ENCODE measurements around the gene ARL9.

The ARL9 gene

DNA sequence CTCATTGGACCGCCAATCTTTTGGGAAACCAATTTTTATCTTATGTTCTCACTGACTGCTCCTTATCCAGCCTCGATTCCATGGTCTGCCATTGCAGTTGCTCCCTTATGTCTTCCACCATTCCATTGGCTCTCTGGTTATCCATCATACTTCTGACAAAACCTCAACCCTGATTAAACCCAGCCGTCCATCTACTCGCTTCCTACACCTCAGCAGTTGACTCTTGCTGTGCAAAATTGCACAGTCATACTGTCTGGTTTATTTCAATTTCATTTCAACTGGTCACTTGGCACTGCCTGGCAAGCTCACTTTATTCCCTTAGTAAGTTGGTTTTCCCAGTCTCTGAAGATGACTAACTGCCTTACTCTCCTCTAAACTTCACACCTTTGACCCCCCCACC, 26.2 kb downstream of the ARL9 start:
- no peak for DNase-seq

DNA sequence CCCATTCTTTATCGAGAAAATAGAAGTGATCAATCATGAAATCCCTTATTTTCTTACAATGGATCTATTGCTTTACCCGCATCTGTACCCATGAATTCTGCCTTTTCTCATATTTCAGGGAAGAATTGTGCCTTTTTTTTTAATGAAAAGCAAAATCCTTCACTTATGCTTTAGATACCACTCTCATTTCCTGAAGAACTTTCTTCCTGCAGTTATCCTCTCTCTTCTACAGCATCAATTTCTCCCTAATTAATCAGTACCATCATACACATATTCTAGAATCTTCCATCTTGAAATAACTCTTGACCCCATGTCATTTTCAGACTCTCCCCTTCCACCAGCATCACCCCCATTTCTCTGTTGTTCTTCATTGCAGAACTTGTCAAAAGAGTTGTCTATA, 26.6 kb downstream of the ARL9 start:
- DNase-seq = no peak

DNA sequence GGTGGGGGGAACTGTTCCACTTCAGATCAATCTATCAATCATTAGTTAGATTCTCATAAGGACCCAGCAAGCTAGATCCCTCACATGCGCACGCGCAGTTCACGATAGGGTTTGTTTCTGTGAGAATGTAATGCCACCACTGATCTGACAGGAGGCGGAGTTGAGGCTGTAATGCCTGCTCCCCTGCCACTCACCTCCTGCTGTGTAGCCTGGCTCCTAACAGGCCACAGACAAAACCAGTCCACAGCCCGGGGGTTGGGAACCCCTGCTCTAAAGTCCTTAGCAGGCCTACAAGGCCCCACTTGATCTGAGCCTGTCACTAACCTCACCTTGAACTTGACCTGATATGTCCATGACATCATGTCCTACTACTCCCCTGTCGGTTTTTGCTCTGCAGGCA, 30.3 kb downstream of the ARL9 start:
- DNase-seq = no peak

DNA sequence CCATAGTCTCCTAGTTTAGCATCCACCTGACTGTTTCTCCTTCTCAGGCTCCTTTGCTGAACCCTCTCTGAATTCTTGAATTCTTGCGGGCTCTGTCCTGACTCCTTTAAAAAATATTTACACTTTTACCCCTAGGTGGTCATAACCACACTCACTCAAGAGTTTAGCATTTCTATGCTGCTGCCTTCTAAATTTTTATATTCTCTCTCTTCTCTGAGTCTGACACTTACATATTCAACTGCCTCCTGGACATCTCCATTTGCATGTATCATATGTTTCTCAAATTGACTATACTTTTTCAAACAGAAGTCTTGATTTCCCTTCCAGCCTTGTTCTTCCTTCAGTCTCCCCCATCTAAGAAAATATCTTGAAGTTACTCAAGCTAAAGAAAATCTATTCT, 31.6 kb downstream of the ARL9 start:
- DNase-seq = no peak

DNA sequence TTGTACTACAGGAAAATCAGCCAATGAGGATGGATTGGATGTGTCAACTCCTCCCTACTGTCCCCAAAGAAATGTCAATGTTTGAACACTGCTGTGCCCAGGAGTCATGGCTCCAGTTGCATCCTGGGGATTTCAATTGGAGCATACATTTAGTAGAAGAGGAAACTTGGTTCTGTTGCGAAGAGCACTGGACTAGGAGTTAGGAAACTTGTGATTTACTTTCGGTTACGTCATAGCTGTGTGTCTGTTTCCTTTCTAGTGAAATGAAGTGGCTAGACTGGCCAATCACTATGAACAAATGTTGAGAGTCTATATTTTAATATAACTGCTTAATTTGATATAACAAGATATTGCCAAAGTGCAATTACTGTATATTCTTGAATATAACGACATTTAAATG, 35.2 kb downstream of the ARL9 start:
- no peak for DNase-seq

DNA sequence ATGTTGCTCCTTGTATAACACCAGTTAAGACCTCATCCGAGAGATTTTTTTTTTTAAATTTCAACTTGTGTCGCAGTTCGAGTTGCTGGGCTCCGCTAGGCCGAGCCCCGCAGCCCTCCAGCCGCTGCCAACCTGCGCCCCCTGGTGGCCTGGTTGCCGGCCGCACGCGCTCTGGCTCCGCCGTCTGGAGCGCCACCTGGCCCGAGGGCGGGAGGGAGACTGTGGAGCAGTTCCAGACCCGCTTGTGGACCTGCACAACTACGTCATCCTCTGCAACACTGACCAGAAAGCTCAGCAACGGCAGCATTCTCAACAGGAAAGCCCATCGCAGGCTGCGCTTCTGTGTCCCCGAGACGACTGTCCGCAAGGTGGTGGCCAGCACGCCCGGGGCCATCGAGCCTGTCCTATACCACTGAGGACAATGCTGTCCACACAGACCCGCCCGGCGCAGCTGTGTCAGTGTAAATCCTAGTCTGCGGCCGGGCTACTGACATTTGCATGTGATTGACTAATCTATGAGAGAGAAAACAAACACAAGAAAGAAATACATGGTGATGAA, 39.1 kb downstream of the ARL9 start:
- peak; percentile 85 for DNase-seq

DNA sequence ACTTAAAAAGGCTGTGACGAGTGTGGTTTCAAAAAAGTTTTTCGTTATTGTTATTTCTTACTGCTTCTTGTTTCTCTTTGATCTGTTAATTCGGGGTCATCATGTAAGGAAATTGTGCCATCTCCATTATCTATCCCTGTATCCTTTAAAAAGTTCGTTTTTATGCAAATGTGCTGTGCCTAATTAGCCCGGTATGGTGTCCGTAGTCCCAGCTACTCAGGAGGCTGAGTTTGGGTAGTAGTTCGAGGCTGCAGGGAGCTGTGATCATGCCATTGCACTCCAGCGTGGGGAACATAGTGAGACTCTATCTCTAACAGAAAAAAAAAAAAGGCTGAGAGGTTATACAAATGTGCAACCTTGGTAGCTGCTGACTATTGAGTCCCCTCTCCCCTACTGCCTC, 45.1 kb downstream of the ARL9 start:
- no peak for DNase-seq

DNA sequence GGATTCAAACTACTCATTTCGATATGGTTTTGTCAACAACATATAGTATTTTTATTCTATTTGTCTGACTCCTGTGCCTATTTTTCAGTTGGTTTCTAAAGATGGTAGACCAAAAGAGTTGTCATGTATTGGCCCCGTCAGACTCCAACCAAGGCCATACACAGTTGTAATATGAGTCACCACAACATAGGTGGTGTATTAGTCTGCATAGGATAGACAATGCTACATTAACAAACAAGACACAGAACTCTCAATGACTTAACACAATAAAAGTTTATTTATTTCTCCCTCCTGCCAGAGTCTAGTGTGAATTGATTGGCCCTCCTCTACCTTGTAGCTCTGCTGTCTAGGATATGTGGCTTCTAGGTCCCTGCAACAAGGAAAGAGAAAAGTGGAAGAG, 45.9 kb downstream of the ARL9 start:
- DNase-seq = no peak

DNA sequence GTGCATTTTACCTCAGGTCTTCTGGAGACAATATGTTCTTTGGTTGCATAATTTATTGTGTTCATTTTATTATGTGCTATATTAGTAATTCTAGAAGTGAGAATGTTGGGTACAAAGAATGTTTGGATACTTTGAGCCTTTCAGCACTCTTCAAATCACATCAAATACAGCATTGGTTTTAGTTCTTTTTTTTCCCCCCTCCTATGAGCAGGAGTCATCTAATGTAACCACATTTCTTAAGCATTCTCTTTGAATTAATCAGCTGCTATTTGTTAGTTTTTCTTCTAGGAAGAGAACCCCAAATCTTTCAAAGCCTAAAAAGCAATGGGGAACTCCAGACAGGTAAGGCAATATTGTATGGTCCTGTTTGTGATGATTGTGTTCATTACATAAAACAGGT, 46.7 kb downstream of the ARL9 start:
- no peak for DNase-seq

DNA sequence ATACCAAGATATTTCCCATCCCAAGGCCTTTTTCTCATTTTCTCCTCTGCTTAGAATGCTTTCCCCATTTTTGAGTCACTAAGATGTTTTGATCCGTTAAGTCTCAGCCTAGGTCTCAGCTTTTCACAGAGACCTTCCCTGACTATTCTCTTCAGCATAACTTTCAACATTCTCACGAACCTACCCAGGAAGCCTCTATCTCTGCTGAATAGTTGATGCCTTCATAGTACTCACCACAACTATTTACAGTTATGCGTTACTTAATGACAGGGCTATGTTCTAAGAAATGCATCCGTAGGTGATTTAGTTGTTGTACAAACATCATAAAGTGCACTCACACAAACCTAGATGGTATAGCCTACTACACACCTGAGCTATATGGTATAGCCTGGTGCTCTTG, 64.5 kb downstream of the ARL9 start:
- no peak for DNase-seq

All from left hindlimb (tissue), 1 donor.